Neural cell (in vitro differentiated cells): ENCODE measurements around the gene DPH1.

Experiments
- CTCF ChIP-seq: fragments of 450-650 bp; IDR thresholded peaks from 2 replicates; pipeline ENCODE4 v1.5.1; 2014; ENCODE audit warnings: antibody characterized with exemption, mild to moderate bottlenecking, moderate library complexity; ENCODE audit not compliant: poor library complexity, severe bottlenecking
- EP300 ChIP-seq: fragments of 450-650 bp; conservative IDR thresholded peaks from 2 replicates; pipeline ENCODE4 v1.6.1; 2014; ENCODE audit warnings: antibody characterized with exemption, mild to moderate bottlenecking, moderate library complexity; ENCODE audit not compliant: poor library complexity, severe bottlenecking
- EZH2 ChIP-seq: fragments of 200-600, 300-800 bp; shearing (Covaris generic), sonication (generic); IDR thresholded peaks from 2 replicates; pipeline ENCODE4 v1.6.1; 2014; ENCODE audit warnings: antibody characterized with exemption, low read length, borderline replicate concordance, mild to moderate bottlenecking; ENCODE audit not compliant: insufficient read depth, poor library complexity, severe bottlenecking
- MXI1 ChIP-seq: fragments of 450-650 bp; conservative IDR thresholded peaks from 2 replicates; pipeline ENCODE4 v1.6.1; 2014; ENCODE audit warnings: antibody characterized with exemption, mild to moderate bottlenecking; ENCODE audit not compliant: poor library complexity, severe bottlenecking
- POLR2AphosphoS5 ChIP-seq: IDR thresholded peaks from 2 replicates; pipeline ENCODE4 v1.6.1; 2012
- RAD21 ChIP-seq: fragments of 450-650 bp; conservative IDR thresholded peaks from 2 replicates; pipeline ENCODE4 v1.6.1; 2014; ENCODE audit warnings: antibody characterized with exemption, mild to moderate bottlenecking, moderate library complexity

GRCh38 chr17:2011411-2012371 lies 18.3 kb upstream of the DPH1 start:
- no peak for TF ChIP-seq CTCF
- no peak for TF ChIP-seq POLR2AphosphoS5
- TF ChIP-seq EZH2, result no peak
- TF ChIP-seq MXI1, result no peak
- no peak for TF ChIP-seq RAD21
- TF ChIP-seq EP300, result no peak
